Type B pancreatic cell (in vitro differentiated cells): ENCODE data around the gene MAP4K3. TPM values are rescaled to one million over a fixed set of nuclear protein-coding genes. Genes with fewer than 3 reads are reported as not detected.

ENCODE experiments used
- DNase-seq: peaks from one replicate; pipeline ENCODE4 v3.0.0; 2021; ENCODE audit warnings: mixed read lengths; ENCODE audit not compliant: unreplicated experiment; ENCODE audit errors: extremely low spot score
- H3K27ac Mint-ChIP-seq: 2 replicates; pipeline ENCODE4 v1.8.0; 2021; ENCODE audit warnings: mild to moderate bottlenecking, mixed read lengths
- H3K27me3 Mint-ChIP-seq: 2 replicates; pipeline ENCODE4 v1.8.0; 2021; ENCODE audit warnings: mixed read lengths
- H3K36me3 Mint-ChIP-seq: 2 replicates; pipeline ENCODE4 v1.8.0; 2021; ENCODE audit warnings: mixed read lengths
- H3K4me1 Mint-ChIP-seq: one replicate; pipeline ENCODE4 v1.8.0; 2021; ENCODE audit warnings: mixed read lengths; ENCODE audit not compliant: unreplicated experiment
- H3K4me3 Mint-ChIP-seq: 2 replicates; pipeline ENCODE4 v1.8.0; 2021; ENCODE audit warnings: mild to moderate bottlenecking, mixed read lengths
- H3K9me3 Mint-ChIP-seq: 2 replicates; pipeline ENCODE4 v1.8.0; 2021; ENCODE audit warnings: mixed read lengths
- total RNA-seq: library from RNA; stranded (reverse); gene quantifications from 2 replicates; pipeline ENCODE4 v1.2.1, GENCODE V29; 2021; ENCODE audit warnings: low replicate concordance
- TF ChIP-seq, protein P1 (sequence below): fragments of 200-600 bp; sonication (generic); conservative IDR thresholded peaks from 2 replicates; pipeline ENCODE4 v1.5.0; 2021; ENCODE audit warnings: antibody characterized with exemption, mild to moderate bottlenecking

The MAP4K3 gene
- total RNA-seq, 1 donor from 2014 or later = 49.0 TPM

DNA sequence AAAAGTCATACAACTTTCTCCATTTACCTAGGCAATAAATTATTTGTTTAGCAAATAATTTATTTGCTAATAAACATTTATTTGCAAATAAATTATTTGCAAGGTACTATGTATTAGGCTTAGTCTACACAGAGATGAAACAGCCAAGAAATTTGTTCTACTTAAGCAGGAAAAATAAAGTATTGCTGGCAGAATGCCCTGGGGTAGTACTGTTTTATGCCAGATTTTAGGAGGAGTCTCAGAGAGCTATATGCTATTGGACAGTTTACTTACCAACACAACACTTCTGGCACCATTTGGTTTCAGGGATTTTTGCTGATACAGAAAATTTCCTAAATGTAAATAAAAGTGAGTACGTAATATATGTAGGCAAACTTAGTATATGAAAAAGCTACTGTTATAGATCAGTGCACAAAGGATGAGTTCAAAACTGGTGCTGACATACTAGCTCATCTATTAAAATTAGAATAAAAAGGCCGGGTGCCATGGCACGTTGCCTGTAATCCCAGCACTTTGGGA lies 170.1 kb downstream of the MAP4K3 start:
- TF ChIP-seq, protein P1, sequence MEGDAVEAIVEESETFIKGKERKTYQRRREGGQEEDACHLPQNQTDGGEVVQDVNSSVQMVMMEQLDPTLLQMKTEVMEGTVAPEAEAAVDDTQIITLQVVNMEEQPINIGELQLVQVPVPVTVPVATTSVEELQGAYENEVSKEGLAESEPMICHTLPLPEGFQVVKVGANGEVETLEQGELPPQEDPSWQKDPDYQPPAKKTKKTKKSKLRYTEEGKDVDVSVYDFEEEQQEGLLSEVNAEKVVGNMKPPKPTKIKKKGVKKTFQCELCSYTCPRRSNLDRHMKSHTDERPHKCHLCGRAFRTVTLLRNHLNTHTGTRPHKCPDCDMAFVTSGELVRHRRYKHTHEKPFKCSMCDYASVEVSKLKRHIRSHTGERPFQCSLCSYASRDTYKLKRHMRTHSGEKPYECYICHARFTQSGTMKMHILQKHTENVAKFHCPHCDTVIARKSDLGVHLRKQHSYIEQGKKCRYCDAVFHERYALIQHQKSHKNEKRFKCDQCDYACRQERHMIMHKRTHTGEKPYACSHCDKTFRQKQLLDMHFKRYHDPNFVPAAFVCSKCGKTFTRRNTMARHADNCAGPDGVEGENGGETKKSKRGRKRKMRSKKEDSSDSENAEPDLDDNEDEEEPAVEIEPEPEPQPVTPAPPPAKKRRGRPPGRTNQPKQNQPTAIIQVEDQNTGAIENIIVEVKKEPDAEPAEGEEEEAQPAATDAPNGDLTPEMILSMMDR = no peak
- Mint-ChIP-seq H3K4me1 (no peaks in the 10 kb centered on the region), H3K36me3 (peaks cover 21% of the 10 kb centered on the region), H3K27ac (no peak overlapping the region), H3K9me3 (no peaks in the 10 kb centered on the region), H3K4me3 (no peak overlapping the region), H3K27me3 (no peaks in the 10 kb centered on the region)
- DNase-seq = no peak

DNA sequence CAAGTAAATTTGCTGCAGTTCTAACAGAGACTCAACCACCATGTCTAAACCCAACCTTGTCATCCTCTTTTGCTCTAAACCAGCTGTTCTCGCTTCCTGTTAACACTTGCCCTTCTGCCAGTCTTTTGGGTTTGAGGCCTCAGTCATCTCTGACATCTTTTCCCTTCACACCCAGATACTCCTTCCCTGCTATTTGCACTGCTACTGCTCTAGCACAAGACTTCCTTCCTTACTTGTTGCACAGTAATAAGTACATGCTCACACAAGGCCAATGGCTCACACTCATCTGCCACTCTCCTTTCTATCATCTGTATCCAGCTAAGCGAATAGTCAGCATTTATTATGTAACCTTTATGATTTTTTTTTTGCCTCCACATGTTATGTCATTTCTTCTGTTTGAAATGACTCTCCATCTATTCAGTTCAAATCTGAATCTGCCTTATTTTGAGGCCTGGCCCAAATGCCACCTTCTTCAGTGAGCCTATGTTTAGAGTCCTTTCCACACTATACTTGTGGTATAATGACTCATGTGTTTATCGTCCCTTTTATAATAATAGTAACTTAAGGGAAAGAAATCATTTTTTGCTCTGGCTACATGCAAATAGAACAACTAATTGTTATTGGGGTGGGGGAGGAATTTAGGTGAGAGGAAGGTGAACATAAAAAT lies 170.8 kb downstream of the MAP4K3 start:
- H3K27ac Mint-ChIP-seq = no peak overlapping the region

DNA sequence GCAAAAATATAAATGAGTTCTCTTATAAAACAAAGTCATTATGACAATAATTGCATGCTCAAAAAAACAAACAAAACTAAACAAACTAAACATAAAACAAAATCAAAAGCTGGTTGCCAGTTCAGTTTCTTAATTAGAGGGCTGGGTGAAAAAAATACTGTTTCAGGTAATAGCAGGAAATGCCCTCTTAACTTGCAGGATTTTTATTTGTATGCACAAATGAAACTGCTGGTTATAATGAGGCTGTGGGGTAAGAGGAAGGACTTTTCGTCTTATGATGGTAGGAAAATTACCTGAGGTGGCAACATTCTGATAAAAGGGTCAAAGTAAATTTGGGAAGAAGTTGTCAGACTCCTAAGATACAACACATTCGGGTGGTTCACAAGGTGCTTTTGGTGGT lies 171.8 kb downstream of the MAP4K3 start:
- no peaks in the 10 kb centered on the region for H3K9me3 Mint-ChIP-seq
- TF ChIP-seq, protein P1 = no peak
- no peak for DNase-seq
- no peak overlapping the region for H3K4me3 Mint-ChIP-seq
- H3K4me1 Mint-ChIP-seq = no peaks in the 10 kb centered on the region
- H3K27me3 Mint-ChIP-seq = no peaks in the 10 kb centered on the region
- H3K27ac Mint-ChIP-seq = no peak overlapping the region
- H3K36me3 Mint-ChIP-seq = peaks cover 24% of the 10 kb centered on the region

More for the DNA sequence above, 170.8 kb downstream of the MAP4K3 start:
- Mint-ChIP-seq H3K36me3 (peaks cover 21% of the 10 kb centered on the region), H3K9me3 (no peaks in the 10 kb centered on the region), H3K27me3 (no peaks in the 10 kb centered on the region), H3K4me3 (no peak overlapping the region), H3K4me1 (no peaks in the 10 kb centered on the region)
- TF ChIP-seq, protein P1 = no peak
- DNase-seq = no peak

DNA sequence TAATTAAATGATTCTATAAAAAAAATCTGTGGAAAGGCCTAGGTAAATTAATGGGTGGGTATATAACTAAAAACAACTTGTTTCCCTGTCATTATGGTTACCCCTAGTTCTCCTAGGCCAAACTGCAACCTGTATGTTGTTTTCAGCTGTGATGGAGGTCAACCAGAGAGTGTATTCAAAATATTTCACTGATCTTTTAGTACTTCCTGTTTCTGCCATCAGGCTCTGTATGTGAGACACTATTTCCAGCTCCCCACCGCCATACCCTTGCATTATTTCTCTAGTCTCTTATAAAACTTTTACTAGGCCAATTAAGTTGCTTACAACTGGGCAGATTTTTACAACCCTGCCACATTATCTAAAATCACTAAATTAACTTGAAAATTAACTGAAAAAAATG lies 172.4 kb downstream of the MAP4K3 start:
- TF ChIP-seq, protein P1 = no peak
- no peak for DNase-seq
- H3K36me3 Mint-ChIP-seq = peaks cover 27% of the 10 kb centered on the region
- no peak overlapping the region for H3K4me3 Mint-ChIP-seq
- H3K9me3 Mint-ChIP-seq = no peaks in the 10 kb centered on the region
- H3K27ac Mint-ChIP-seq = no peak overlapping the region
- H3K27me3 Mint-ChIP-seq = no peaks in the 10 kb centered on the region
- H3K4me1 Mint-ChIP-seq = no peaks in the 10 kb centered on the region

DNA sequence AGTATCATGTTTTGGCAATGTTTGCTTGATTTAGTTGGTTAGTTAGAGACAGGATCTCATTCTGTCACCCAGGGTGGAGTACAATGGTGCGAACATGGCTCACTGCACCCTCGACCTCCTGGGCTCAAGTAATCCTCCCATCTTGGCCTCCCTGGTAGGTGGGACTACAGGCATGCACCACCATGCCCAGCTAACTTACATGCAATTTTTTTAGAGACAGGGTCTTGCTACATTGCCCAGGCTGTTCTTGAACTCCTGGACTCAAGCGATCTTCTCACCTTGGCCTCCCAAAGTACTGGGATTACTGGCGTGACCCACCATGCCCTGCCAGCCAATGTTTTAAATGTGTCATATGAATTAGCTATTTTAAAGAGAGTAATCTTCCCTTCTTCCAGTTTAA lies 177.0 kb downstream of the MAP4K3 start:
- Mint-ChIP-seq H3K27ac (no peak overlapping the region), H3K36me3 (peaks cover 34% of the 10 kb centered on the region), H3K4me3 (no peak overlapping the region), H3K4me1 (no peaks in the 10 kb centered on the region), H3K27me3 (no peaks in the 10 kb centered on the region), H3K9me3 (peaks cover 3% of the 10 kb centered on the region)
- TF ChIP-seq, protein P1 = no peak
- no peak for DNase-seq
